ENCODE results near the gene LELP1.
"Not testable (repeated sequence)": the region's sequence is repeated elsewhere in the genome, so short reads cannot be mapped to it uniquely, and the experiment has no call there.

LELP1 gene

GRCh38 chr1:153203130-153203529, at the start of gene LELP1:
TSS of gene LELP1 (plus strand) at chr1:153203430. CDS start at chr1:153204708, 1,278 bp downstream.
- Histone ChIP-seq H3K36me3 (ENCODE audit: control insufficient read depth in 5 of 5, insufficient read depth in 5 of 5, low read length in 5 of 5) (no peaks in the 10 kb centered on the region), H3K4me1 (ENCODE audit: control insufficient read depth in 5 of 5, insufficient read depth in 5 of 5, low read length in 5 of 5) (no peaks in the 10 kb centered on the region), H3K9ac (ENCODE audit: low read length in 5 of 5) (no peak within 1 kb of the TSS), H3K9me3 (ENCODE audit: control insufficient read depth in 5 of 5, low read length in 5 of 5) (no peaks in the 10 kb centered on the region), H3K27ac (ENCODE audit: low read depth, low read length) (no peak within 1 kb of the TSS), H3K4me3 (ENCODE audit: low read depth in 1 of 5, low read length in 5 of 5) (no peak within 1 kb of the TSS), H3K27me3 (ENCODE audit: control insufficient read depth in 5 of 5, insufficient read depth in 4 of 5, low read length in 5 of 5) (peaks cover 0 to 15% (median 4%) of the 10 kb centered on the region in 5 donors)

- Histone ChIP-seq H3K9me3 (ENCODE audit: control insufficient read depth in 5 of 5, low read length in 5 of 5) (peaks cover 0 to 13% (median 10%) of the 10 kb centered on the region in 5 donors), H3K9ac (ENCODE audit: low read length in 5 of 5) (no peak overlapping the region), H3K4me1 (ENCODE audit: control insufficient read depth in 5 of 5, insufficient read depth in 5 of 5, low read length in 5 of 5) (no peaks in the 10 kb centered on the region), H3K4me3 (ENCODE audit: low read depth in 1 of 5, low read length in 5 of 5) (no peak overlapping the region), H3K27ac (ENCODE audit: low read depth, low read length) (no peak overlapping the region), H3K27me3 (ENCODE audit: control insufficient read depth in 5 of 5, insufficient read depth in 4 of 5, low read length in 5 of 5) (peaks cover 0 to 2% (median 0%) of the 10 kb centered on the region in 5 donors), H3K36me3 (ENCODE audit: control insufficient read depth in 5 of 5, insufficient read depth in 5 of 5, low read length in 5 of 5) (no peaks in the 10 kb centered on the region)
Measured at GRCh38 chr1:153155541-153155940, 47.7 kb upstream of the LELP1 start.

DNA sequence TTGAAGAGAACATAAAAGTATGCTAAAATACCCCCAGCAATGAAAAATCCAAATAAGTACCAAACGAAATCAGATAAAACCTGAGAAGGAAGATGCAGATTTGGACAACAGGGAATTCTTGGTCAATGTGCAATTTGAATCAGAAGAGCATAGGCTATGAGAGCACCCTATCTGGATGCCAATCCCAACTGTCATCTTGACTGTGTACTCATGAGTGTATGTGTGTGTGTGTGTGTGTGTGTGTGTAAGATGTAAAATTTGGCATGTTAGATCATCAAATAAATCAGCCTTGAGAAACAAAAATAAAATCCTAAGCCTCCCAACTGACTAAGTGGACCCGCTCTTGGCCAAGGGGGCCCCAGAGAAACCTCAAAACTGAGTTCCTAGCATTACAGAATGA, 34.5 kb upstream of the LELP1 start:
- H3K27ac ChIP-seq (ENCODE audit: low read depth, low read length) = no peak overlapping the region
- no peak overlapping the region for H3K4me3 ChIP-seq (ENCODE audit: low read depth in 1 of 5, low read length in 5 of 5)

GRCh38 chr1:153174624-153175023, 28.6 kb upstream of the LELP1 start:
- Histone ChIP-seq H3K9me3 (ENCODE audit: control insufficient read depth in 5 of 5, low read length in 5 of 5) (no peaks in the 10 kb centered on the region), H3K36me3 (ENCODE audit: control insufficient read depth in 5 of 5, insufficient read depth in 5 of 5, low read length in 5 of 5) (no peaks in the 10 kb centered on the region), H3K4me3 (ENCODE audit: low read depth in 1 of 5, low read length in 5 of 5) (no peak overlapping the region), H3K27ac (ENCODE audit: low read depth, low read length) (no peak overlapping the region), H3K4me1 (ENCODE audit: control insufficient read depth in 5 of 5, insufficient read depth in 5 of 5, low read length in 5 of 5) (no peaks in the 10 kb centered on the region), H3K9ac (ENCODE audit: low read length in 5 of 5) (no peak overlapping the region), H3K27me3 (ENCODE audit: control insufficient read depth in 5 of 5, insufficient read depth in 4 of 5, low read length in 5 of 5) (peaks cover 0 to 2% (median 0%) of the 10 kb centered on the region in 5 donors)

More for the DNA sequence above, 34.5 kb upstream of the LELP1 start:
- no peak overlapping the region for H3K9ac ChIP-seq (ENCODE audit: low read length in 5 of 5)
- H3K4me1 ChIP-seq (ENCODE audit: control insufficient read depth in 5 of 5, insufficient read depth in 5 of 5, low read length in 5 of 5) = no peaks in the 10 kb centered on the region
- no peaks in the 10 kb centered on the region for H3K27me3 ChIP-seq (ENCODE audit: control insufficient read depth in 5 of 5, insufficient read depth in 4 of 5, low read length in 5 of 5)
- no peaks in the 10 kb centered on the region for H3K9me3 ChIP-seq (ENCODE audit: control insufficient read depth in 5 of 5, low read length in 5 of 5)
- H3K36me3 ChIP-seq (ENCODE audit: control insufficient read depth in 5 of 5, insufficient read depth in 5 of 5, low read length in 5 of 5) = no peaks in the 10 kb centered on the region

DNA sequence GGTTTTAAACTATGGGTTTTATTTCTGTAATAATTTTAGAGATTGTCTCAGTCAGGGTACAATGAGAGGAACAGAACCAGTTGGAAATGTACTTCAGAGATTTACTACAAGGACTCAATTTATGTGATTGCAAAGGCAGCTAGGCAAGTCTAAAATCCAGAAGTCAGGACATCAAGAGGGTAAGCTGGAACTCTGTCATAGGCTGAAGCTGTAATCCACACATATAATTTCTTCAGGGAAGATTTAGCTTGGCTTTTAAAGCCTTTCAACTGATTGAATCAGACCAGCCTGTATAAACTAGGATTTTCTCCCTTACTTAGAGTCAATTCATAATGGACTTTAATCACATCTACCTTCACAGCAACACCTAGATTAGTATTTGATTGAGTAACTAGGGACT, 24.3 kb upstream of the LELP1 start:
- H3K27ac ChIP-seq (ENCODE audit: low read depth, low read length) = no peak overlapping the region
- no peaks in the 10 kb centered on the region for H3K4me1 ChIP-seq (ENCODE audit: control insufficient read depth in 5 of 5, insufficient read depth in 5 of 5, low read length in 5 of 5)
- no peaks in the 10 kb centered on the region for H3K9me3 ChIP-seq (ENCODE audit: control insufficient read depth in 5 of 5, low read length in 5 of 5)
- H3K27me3 ChIP-seq (ENCODE audit: control insufficient read depth in 5 of 5, insufficient read depth in 4 of 5, low read length in 5 of 5) = peaks cover 0 to 2% (median 0%) of the 10 kb centered on the region in 5 donors
- H3K9ac ChIP-seq (ENCODE audit: low read length in 5 of 5) = no peak overlapping the region
- H3K4me3 ChIP-seq (ENCODE audit: low read depth in 1 of 5, low read length in 5 of 5) = no peak overlapping the region
- no peaks in the 10 kb centered on the region for H3K36me3 ChIP-seq (ENCODE audit: control insufficient read depth in 5 of 5, insufficient read depth in 5 of 5, low read length in 5 of 5)

DNA sequence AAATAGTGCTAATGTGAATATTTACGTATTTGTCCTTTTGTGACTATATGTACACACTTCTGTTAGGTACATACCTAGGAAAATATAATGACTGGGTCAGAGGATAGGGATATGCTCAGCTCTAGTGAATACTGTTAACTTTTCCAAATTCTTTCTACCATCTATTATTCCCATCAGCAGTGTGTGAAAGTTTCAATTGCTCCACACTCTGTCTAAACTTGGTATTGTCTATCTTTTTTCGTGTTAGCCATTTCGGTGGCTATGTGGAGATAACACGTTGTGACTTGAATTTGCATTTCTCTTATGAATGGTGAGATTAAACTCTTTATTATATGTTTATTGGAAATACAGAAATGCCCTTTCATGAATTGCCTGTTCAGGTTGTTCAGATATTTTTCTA, 22.7 kb upstream of the LELP1 start:
- Histone ChIP-seq H3K9me3 (ENCODE audit: control insufficient read depth in 5 of 5, low read length in 5 of 5) (no peaks in the 10 kb centered on the region), H3K36me3 (ENCODE audit: control insufficient read depth in 5 of 5, insufficient read depth in 5 of 5, low read length in 5 of 5) (no peaks in the 10 kb centered on the region), H3K27ac (ENCODE audit: low read depth, low read length) (no peak overlapping the region), H3K27me3 (ENCODE audit: control insufficient read depth in 5 of 5, insufficient read depth in 4 of 5, low read length in 5 of 5) (peaks cover 0 to 2% (median 0%) of the 10 kb centered on the region in 5 donors), H3K9ac (ENCODE audit: low read length in 5 of 5) (no peak overlapping the region), H3K4me3 (ENCODE audit: low read depth in 1 of 5, low read length in 5 of 5) (no peak overlapping the region), H3K4me1 (ENCODE audit: control insufficient read depth in 5 of 5, insufficient read depth in 5 of 5, low read length in 5 of 5) (no peaks in the 10 kb centered on the region)

GRCh38 chr1:153188301-153188700, 14.9 kb upstream of the LELP1 start:
- H3K9ac ChIP-seq (ENCODE audit: low read length in 5 of 5); H3K4me3 ChIP-seq (ENCODE audit: low read depth in 1 of 5, low read length in 5 of 5); H3K9me3 ChIP-seq (ENCODE audit: control insufficient read depth in 5 of 5, low read length in 5 of 5); H3K4me1 ChIP-seq (ENCODE audit: control insufficient read depth in 5 of 5, insufficient read depth in 5 of 5, low read length in 5 of 5); H3K36me3 ChIP-seq (ENCODE audit: control insufficient read depth in 5 of 5, insufficient read depth in 5 of 5, low read length in 5 of 5); H3K27ac ChIP-seq (ENCODE audit: low read depth, low read length): not testable (repeated sequence)
- H3K27me3 ChIP-seq (ENCODE audit: control insufficient read depth in 5 of 5, insufficient read depth in 4 of 5, low read length in 5 of 5) = peaks cover 5 to 11% (median 6%) of the 10 kb centered on the region in 5 donors

- Histone ChIP-seq H3K27me3 (ENCODE audit: control insufficient read depth in 5 of 5, insufficient read depth in 4 of 5, low read length in 5 of 5) (peaks cover 5 to 11% (median 6%) of the 10 kb centered on the region in 5 donors), H3K36me3 (ENCODE audit: control insufficient read depth in 5 of 5, insufficient read depth in 5 of 5, low read length in 5 of 5) (no peaks in the 10 kb centered on the region), H3K9ac (ENCODE audit: low read length in 5 of 5) (no peak overlapping the region), H3K9me3 (ENCODE audit: control insufficient read depth in 5 of 5, low read length in 5 of 5) (peaks cover 0 to 3% (median 0%) of the 10 kb centered on the region in 5 donors), H3K4me1 (ENCODE audit: control insufficient read depth in 5 of 5, insufficient read depth in 5 of 5, low read length in 5 of 5) (no peaks in the 10 kb centered on the region), H3K4me3 (ENCODE audit: low read depth in 1 of 5, low read length in 5 of 5) (no peak overlapping the region), H3K27ac (ENCODE audit: low read depth, low read length) (no peak overlapping the region)
Measured at GRCh38 chr1:153190373-153190772, 12.9 kb upstream of the LELP1 start.

- peaks cover 5 to 11% (median 6%) of the 10 kb centered on the region in 5 donors for H3K27me3 ChIP-seq (ENCODE audit: control insufficient read depth in 5 of 5, insufficient read depth in 4 of 5, low read length in 5 of 5)
- H3K36me3 ChIP-seq (ENCODE audit: control insufficient read depth in 5 of 5, insufficient read depth in 5 of 5, low read length in 5 of 5) = no peaks in the 10 kb centered on the region
Measured at GRCh38 chr1:153192697-153193096, 10.5 kb upstream of the LELP1 start.

DNA sequence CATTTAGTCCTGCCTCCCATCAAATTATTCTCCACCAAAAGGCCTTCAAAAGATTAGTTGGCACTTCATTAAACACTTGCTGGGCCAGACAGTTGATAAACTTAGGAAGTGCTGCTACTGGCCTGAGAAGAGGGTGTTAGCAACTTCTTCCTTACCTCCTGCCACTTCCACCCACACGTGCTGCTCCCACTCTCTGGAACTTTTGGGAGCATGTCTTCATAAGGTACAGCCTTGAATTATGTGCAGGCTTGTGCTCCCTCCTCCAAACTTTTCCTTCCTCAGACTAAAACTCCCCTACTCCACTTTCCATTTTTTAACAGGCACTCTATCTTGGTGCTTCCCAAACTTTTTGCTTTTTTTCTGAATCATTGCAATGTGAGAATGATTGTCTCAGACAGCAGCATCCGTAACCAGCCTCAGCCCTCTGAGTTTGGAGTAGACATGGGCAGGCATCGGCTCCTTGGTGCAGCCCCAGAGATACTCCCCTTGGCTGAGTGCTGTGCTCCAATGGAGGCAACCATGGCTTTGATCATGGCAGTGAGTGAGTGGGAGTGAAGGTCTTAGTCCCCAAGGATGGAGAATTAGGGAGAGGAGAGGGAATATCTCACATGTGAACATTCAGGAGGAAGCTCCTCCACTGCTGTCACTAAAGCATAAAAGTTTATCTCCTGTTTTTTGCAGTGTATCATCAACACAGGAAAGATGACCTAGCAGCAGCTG, 8.7 kb upstream of the LELP1 start:
- Histone ChIP-seq H3K9ac (ENCODE audit: low read length in 5 of 5) (no peak overlapping the region), H3K4me3 (ENCODE audit: low read depth in 1 of 5, low read length in 5 of 5) (no peak overlapping the region), H3K4me1 (ENCODE audit: control insufficient read depth in 5 of 5, insufficient read depth in 5 of 5, low read length in 5 of 5) (no peaks in the 10 kb centered on the region), H3K9me3 (ENCODE audit: control insufficient read depth in 5 of 5, low read length in 5 of 5) (no peaks in the 10 kb centered on the region), H3K36me3 (ENCODE audit: control insufficient read depth in 5 of 5, insufficient read depth in 5 of 5, low read length in 5 of 5) (no peaks in the 10 kb centered on the region), H3K27me3 (ENCODE audit: control insufficient read depth in 5 of 5, insufficient read depth in 4 of 5, low read length in 5 of 5) (peaks cover 5 to 11% (median 6%) of the 10 kb centered on the region in 5 donors), H3K27ac (ENCODE audit: low read depth, low read length) (no peak overlapping the region)

More at GRCh38 chr1:153192697-153193096, 10.5 kb upstream of the LELP1 start:
- Histone ChIP-seq H3K27ac (ENCODE audit: low read depth, low read length) (no peak overlapping the region), H3K9ac (ENCODE audit: low read length in 5 of 5) (no peak overlapping the region), H3K4me3 (ENCODE audit: low read depth in 1 of 5, low read length in 5 of 5) (no peak overlapping the region), H3K9me3 (ENCODE audit: control insufficient read depth in 5 of 5, low read length in 5 of 5) (no peaks in the 10 kb centered on the region), H3K4me1 (ENCODE audit: control insufficient read depth in 5 of 5, insufficient read depth in 5 of 5, low read length in 5 of 5) (no peaks in the 10 kb centered on the region)
